Subcutaneous adipose tissue (tissue), 4 donors: ENCODE data around the gene CENPF. TPM values are rescaled to one million over a fixed set of nuclear protein-coding genes. Genes with fewer than 3 reads are reported as not detected.

ENCODE experiments used
- CTCF ChIP-seq: fragments of 450-650 bp; IDR thresholded peaks from one replicate; pipeline ENCODE4 v1.5.1; 2016; ENCODE audit warnings: low read depth, mild to moderate bottlenecking, control low read depth, antibody characterized with exemption, moderate library complexity
- total RNA-seq, 4 donors: library from RNA; depleted of rRNA; stranded (reverse); fragments of >200 nt; gene quantifications; one replicate each; pipeline ENCODE4 v1.1.0, GENCODE V29; 2016

The CENPF gene
- total RNA-seq, 4 donors from 2014 or later: 1.7 to 5.1 (median 3.1) TPM

- TF ChIP-seq CTCF: no peak
Measured at GRCh38 chr1:214678386-214678785, 75.4 kb downstream of the CENPF start.

DNA sequence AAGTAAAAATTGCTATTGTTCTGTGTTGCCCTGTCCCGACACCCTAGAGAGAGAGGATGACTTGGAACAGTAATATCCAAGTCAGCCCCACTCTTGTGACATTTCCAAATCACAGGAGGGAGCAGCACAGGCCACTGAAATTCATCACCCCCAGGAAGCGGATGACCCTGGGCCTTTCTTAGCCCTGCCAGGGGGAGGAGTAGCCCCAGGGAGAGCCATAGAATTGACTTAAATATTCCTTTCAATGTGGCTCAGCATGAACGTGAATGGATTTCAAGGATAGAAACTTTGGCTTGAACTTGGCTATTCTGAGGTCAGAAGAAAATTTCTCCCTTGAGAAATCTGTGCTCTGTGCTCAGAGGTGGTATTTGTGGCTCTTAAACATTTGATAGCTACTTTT, 80.6 kb downstream of the CENPF start:
- no peak for TF ChIP-seq CTCF

DNA sequence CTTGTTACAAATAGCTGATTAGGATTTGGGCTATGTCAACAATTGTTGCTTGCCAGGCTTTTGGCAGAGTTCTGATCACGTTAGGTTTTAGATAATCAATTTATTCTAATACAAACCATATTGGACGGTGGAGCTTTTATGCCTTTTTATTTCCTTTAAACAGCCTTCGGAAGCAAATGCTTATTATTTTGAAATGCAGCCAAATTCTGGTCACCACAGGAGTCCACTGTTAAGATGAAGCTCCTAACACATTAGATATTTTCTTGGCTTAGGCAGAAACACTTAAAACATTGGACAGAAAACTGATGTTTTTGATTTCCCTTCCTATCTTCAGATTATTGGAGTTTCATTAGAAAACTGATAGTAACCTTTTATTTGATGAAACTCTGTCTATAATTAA, 82.9 kb downstream of the CENPF start:
- TF ChIP-seq CTCF: no peak

DNA sequence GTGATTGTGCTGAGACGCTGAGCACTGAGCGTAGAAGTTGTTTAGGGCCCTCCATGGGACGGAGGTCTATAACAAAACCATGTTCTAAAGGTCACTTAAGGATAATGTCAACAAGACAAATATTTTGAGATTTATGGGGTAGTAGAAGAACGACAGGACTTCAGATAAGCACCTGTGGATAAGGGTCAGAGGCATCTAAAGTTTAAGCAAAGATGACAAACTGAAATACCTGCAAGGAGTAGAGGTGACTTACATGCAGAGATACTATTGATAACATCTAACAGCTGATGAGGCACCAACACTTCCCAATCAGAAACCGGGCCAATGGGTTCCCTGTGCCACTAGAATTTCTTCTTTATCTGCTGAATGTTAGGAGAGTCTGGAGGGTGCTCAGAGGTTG, 83.5 kb downstream of the CENPF start:
- no peak for TF ChIP-seq CTCF

DNA sequence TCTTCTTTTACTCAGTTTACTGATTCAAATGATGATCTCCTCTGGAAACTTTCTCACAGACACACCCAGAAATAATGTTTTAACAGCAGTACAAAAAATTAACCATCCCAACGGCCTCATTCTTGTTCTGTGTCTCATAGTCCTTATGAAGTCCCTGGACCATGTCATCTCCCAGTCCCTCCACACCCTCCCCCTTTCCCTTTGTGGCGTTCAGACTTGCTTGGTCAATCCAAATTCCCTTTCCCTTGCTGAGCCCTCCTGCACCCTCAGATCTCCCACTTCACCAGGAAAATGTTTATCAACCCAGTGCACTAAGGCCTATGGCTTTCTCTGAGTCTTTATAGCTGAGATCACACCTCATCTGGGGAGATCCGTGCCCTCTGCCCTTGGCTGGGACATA, 85.9 kb downstream of the CENPF start:
- TF ChIP-seq CTCF: no peak

GRCh38 chr1:214694769-214695168, 91.8 kb downstream of the CENPF start:
- TF ChIP-seq CTCF: no peak

GRCh38 chr1:214698559-214698958, 95.6 kb downstream of the CENPF start:
- TF ChIP-seq CTCF: no peak
